Stimulated activated naive CD4-positive, alpha-beta T cell treated with Interleukin-2 at 50 U/mL for 16 hours (primary cell): ENCODE results near the gene TECTB.

Experiments used
- DNase-seq: peaks from one replicate; lab custom pipeline; 2025; lab: John Stamatoyannopoulos, UW

The TECTB gene

DNA sequence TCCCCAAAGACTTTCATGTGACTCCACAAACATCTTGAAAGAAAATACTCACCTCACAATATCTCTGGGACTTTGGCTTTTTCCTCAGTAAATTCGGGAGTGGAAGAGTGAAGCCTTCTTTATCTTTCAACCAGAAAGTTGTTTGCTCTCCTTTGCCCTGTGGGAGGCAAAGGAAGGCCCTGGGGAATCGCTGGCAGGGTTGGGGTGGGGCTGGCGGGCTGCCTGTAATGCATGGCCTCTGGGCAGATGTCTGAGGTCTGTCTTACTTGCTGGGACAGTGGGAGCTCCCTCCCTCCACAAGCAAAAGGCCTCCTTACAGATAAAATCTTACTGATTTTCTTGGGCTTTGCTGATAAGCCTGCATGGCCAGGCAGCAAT, 24.9 kb downstream of the TECTB start:
- no peak for DNase-seq

DNA sequence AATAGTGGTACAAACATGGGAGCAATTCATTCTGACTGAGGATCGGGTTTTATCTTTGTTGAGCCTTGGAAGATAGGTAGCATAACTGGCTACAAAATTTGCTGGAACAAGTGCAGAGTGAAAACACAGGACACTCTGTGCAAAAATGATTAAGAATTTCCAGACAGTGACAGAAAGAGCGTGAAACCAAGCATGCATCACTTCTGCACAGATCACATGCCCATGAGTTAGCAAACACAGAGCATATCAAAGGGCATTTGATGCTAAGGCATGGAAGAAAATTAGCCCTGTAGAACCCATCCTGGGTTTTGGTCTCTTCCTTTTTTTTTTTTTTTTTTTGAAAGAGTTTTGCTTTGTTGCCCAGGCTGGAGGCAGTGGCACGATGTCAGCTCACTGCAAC, 28.3 kb downstream of the TECTB start:
- DNase-seq: no peak

DNA sequence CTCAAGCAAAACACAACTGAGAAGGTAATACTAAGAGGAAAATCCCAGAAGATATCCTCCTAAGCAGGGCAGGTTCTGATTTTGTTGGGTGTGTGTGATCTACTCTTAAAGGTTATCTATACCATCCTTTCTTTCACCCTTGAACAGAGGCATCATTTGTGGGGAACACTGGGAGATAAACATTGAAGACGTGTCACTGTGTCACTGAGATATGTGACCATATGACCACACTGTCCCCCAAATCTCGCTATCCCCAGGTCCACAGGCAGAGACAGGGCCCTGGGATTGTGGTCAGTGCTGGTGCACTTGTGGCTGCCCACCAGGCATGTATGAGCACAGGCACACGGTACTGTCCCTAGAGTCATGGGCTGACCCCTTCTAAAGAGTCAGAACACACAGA, 30.0 kb downstream of the TECTB start:
- DNase-seq: no peak

DNA sequence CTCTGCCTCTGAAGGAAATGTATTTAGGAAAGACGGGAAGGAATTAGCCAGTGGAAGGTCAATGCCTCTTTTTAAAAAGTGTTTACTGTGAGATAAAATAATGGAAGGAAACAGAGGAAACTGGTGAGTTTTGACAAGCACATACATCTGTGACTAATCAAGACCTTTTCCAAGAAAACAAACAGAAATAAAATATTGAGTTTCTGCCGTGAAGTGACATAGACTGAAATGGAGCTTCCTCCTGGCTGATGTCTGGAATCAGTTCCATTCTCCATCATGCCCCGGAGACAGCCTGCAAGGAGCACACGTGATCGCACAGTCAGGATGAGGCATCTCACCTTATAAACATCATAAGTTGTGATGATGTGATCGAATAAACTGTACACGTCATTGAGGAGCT, 30.7 kb downstream of the TECTB start:
- no peak for DNase-seq

DNA sequence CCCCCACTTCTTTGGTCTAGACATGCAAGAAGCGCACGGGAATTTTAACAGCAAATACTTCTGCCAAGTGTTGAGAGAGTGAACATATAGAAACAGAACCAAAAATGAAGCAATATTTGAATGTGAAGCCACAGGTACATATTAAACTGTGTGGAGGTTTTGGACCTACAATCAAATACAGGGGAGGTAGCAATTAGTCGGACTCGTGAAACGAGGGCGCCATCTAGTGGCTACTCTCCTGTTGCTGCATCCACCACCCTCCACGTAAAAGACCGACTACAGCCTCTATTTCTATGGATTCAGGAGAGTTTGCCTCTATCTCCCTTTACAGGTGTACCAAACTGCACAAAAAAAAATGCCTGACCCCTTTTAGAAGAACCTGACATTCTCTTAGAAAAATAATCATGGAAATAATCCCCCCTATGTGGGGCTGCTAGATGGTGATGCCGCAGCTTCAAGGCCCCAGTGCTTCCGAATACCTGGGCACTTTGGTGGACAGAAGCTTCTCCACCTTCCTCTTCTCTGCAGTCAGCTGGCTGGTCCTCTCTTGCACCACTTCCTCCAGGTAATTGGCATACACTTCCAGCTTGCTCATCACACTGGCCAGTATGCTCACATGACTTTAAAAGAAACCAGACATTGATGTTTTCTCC, 31.7 kb downstream of the TECTB start:
- peak; percentile 70 for DNase-seq

DNA sequence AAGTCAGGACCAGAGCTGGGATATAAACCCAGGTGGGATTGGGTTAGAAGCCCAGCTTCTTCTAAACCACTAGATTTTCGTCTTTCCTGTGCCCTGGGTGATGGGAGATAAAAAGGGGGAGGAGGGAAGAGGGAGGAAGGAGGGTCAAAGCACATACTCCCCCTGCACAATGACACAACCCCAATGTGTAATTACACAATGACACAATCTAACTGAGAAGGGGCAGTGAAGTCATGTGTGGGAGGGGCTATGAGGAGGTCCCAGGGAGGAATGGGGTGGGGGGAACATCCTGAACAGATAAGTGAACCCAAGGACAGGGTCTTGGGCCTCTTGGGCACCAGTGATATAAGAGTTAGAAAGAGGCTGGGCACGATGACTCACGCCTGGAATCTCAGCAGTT, 44.5 kb downstream of the TECTB start:
- DNase-seq: no peak

DNA sequence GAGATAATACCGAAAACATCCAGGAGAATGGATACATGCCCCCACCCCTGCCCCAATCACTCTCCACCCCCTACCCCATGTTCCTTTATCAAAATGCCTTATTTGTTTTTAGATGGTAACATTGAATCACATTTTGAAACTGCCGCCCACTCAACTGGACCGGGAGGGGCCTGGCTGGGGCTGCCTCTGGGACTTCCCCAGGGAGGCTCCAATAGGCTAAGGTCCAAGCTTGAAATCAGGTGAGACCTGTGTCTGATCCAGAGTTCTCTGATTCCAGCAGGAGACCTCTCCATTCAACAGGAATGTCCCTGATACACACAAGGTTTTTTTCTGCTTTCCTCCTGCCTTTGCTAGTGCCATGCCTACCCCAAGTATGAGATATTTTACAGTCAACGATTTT, 47.0 kb downstream of the TECTB start:
- DNase-seq: no peak

DNA sequence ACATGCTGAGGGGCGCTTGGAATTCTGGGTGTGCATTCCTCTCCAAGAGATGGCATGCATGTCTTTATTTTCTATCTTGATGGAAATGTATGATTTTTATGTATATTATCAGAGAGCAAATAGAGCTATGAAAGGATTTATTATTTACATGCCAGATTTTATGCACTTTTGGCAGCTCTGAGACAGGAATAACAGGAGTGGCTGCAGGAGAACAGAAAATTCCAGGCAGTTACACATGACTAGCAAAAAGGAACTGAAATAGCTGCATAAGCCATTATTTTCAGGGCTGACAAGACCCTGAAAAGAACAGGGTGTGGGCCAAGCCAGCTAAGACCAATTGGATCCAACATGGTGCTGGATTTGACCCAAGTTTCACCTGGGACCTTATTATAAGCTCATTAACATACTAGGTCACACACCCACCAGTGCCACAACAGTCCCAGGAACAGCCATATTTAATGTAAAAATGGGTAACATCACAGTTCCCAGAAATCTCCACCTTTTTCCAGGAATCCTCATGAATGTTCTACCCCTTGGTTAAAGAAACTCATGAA, 47.5 kb downstream of the TECTB start:
- no peak for DNase-seq

DNA sequence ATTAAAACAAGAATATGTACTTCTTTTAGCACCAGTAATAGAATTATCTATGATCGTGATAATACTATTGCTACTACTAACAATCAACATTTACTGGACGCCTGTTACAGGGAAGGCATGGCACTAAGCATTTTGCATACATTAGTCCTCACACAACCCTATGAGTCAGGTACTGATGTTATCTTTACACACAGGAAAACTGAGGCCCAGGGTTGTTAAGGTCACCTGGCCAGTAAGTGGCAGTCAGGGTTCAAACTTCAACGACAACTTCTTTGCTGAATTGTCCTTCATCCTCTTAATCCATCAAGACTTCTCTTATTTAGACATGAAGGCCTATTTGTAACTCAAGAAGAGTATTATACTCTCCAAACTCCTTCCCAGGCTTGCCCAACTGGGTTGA, 48.8 kb downstream of the TECTB start:
- DNase-seq: no peak

DNA sequence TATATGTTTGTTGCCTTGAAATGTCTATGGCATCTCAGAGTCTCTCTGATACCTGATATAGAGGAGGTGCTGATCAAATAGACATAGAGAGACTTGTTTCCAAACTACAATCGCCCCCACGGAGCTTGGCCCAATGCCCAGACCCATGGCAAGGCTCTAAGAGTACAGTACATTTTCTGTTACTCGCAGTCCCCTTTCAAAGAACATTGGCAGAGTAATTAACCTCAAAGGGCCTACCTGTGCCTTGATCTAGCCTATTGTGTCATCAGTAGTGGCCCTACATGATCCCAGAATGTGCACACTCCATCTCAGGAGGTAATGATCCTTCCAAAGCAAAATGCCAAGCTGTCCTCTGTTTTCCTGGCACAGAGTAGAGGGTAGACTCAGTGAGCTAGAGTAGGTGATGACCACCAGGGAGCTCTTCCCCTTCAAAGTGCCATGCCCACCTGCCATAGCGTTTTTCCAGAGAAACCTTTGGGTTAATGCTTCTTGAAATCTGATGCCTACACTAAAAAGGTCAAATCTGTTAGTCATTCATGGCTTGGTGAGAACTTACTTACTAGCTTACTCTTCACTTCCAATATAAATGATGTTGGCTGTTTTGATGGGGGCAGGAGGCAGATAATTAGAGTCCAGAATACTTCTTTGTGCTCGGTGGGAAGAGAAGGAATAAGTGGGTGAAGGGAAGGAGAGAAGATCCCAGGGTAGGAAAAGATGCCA, 49.5 kb downstream of the TECTB start:
- DNase-seq: no peak

DNA sequence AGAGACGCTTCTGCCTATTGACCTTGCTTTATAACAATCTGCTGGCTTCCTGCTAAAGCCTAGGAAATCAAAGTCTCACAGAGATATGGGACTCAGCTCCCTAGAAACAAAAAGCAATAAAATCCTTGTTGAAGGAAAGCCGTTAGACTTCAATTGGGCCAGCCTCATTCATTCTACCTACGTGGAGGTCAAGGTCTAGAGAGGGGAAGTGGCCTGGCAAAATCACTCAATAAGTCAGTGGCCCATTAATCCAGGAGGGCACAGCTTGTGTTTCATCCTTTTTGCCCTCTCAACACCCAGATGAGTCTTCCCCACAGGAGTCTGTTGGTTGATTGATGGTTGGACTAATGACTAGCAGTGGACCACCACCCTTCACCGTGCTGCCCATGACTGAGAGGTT, 50.3 kb downstream of the TECTB start:
- no peak for DNase-seq

DNA sequence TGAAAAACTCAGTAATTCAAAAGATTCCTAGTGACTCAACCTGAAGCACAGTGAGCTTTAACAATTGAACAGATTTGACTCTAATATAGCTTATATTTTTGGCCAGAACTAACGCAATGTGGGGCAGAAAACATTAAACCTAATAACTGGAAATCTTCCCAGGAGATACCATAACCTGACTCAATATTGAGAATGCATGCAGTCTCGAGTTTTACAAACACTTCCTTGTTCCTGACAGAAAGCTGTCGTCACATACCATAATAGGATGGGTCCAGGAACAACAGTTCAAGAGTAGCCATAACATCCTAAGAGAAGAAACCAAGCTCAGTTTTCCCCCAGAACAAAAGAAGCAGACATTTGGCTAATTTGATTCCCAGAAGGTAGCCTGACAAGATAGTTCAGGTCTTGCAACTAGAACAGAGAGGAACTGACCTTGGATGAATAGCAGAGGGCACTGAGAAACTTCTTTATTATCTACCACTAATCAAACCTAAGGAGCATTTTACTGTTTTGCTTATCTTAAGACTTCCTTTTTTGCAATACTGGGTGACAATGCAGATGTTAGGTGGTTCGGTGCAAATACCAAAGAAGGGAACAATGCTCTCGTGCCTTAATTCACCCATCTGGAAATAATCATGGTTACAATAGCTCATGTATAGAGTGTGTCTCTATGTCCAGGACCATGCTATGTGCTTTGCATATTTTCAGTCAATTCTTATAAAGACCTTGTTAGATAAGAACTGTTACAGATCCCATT, 52.1 kb downstream of the TECTB start:
- DNase-seq: no peak

DNA sequence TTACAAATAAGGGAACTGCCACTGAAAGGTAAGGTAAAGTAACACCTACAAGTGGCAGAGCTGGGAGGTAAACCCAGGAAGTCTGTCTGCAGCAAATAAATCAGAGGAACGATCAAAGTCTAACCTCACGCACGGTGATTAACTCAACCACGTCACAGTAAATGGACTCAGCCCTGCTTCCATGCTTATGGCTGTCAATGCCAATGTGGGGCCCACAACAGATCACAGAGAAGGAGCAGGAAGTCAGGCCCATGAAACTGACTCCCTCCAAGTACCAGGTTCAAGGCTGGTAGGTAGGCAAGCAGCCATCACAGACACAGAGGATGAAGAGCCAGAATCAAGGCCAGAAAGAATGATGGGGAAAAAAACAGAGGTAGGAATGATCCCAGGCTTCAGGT, 52.7 kb downstream of the TECTB start:
- DNase-seq: no peak

DNA sequence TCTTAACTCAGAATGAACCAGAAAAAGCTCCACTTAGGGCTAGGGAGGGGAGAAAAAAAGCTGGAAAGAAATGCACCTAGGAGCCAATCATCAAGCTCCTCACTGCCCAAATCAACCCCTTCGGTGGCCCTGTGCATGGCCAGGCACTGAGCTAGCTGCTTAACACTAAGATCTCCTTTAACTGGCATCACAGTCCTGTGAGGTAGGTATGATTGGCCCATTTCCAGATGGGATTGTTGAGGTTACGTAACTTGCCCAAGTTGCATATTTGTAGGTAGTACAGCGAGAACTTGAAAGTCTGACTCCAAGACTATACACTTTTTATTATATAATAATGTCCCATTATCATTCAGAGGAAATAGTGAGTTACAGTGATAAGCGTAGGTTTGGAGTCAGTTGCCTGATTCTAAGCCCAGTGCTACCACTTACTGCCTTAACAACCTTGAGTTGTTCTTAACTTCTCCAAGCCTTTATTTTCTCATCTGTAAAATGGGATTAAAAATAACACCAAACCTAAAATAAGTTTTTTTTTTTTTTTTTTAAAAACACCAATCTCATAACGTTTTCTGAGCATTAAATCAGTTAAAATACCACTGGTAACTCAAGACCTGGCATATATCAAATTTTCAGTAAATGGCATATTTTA, 53.5 kb downstream of the TECTB start:
- no peak for DNase-seq

DNA sequence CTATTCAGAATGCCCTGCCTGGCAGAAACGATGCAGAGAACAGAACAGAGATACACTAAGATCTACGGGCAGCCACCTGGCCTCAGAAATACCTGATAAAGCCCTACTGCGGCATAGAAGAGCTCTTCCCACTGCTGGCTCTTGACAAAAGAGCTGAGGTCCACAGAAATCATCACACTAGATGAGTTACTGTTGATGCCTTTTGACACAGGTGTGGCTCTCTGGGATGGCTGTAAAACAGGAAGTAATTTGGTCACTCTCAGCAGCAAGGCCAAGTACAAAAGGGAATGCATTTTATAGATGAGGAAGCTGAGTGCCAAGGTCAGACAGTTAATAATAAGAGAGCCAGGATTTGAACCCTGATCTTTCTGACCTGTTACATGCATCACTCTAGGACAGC, 55.8 kb downstream of the TECTB start:
- DNase-seq: no peak

DNA sequence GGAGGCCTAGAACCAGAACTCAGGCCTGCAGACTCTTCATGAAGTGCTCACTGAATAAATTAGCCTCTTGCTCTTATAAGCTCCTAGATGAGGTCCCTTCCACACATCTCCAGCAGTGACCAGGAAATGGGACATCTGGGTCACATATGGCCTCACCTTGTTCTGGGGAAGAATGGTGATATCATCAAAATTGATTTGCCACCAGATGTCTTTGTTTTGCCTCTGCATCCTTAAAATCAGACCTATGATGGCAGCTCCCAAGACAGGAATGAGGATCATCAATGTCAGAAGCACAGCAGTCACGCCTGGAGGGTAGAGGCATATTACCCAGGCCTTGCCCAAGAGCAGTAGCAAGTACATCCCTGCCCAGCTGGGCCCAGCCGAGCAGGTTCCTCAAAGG, 57.4 kb downstream of the TECTB start:
- DNase-seq: no peak

DNA sequence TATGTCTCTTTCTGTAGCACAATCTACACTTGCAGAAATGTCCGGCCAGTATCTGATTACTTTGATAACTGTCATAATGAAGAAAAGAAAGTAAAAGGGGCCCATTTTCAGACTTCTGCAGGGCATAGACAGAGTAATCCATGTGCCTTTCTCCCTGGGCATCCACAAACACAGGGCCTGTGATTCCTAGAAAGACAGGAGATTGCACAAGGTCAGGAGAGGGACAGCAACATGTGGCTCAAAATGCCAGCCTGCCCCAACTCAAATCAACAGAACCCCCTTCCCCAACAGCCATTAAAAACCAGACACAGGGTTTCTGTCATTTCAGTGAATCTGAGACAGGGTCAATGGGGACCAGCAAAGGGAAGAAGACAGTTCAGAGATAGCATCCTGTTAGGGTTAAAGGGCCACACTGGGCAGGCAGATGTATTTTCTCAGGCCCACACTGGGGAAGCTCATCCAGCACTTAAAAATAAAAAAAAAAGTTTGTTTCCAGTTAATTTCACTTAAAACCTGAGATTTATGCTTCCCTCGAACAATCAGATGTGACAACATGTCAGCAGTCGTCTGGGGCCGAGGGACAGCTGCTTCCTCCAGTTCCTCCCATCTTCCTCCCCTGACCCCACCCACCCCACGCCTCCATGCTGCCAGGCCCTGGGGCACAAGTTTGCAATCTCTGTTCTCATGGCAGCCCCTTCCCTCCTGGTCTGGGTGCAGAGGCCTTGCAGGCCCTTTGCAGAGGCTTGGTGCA, 60.0 kb downstream of the TECTB start:
- DNase-seq: no peak

DNA sequence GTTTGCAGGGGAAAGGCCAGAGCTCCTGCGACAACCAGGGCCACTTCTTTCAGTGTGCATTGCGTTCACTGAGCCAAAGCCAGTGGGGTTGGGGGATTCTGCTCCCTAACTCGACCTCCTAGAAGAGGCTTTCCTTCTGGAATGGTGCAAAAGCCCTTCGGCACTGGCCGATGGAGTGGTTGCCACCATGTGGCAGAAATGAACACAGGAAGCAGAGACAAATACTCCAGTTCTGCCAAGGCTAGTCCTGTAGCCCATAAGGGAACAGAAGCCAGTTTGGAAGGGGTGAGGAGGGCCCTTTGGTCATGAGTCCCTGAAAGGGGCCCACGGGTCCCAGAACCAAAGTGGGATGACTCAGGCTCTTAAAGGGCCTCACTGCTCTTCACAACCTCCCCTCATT, 61.1 kb downstream of the TECTB start:
- DNase-seq: no peak

DNA sequence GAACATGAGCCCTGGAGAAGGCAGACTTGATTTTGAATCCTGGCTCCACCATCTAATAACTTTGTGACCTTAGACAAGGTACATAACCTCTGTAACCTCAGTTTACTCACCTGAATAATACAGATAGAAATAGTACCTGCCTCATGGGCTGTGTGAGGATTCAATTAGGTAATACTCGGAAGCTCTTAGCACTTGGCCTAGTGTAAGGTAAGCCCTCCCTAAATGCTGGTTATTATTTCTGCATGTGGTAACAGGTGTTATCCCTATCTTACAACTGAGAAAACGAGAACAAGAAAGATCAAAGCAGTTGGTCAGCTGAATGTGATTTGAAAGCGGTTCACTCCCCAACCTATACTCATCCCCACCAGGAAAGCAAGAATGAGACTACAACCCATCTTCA, 62.0 kb downstream of the TECTB start:
- DNase-seq: no peak

DNA sequence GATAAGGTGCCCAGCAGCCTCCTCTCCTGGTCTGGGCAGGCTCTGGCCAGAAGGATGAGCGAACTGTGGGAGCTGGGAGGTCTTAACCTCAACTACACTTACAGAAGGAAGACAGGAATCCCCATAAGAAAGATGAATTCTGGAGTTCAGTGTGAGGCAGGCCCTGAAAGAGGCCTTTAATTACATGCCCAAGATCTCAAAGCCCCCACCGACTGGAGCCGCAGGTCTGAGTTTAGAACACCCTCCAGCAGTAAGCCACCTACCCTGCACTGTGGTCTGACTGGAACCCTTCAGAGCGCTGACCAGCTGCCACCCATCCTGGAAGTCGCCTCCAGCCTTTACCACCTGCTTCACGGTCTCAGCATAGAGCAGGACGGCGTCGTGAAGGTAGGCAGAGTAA, 62.5 kb downstream of the TECTB start:
- DNase-seq: no peak

DNA sequence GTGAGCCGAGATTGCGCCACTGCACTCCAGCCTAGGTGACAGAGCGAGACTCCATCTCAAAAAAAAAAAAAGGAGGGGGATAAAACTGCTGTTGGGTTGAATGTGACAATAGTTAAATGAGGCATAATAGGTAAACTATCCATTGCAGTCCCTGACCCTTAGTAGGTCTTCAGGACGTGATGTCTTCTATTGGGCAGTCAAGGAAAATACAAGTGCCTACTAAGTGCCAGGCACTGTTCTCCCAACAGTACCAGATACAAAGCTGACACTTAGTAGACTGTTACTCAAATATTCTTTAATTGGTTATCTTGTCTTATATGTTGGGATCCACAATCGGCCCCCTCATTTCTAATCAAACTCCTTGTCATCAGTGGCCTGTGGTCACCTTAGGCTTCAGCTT, 63.6 kb downstream of the TECTB start:
- no peak for DNase-seq
